Bone marrow (tissue), 2 donors: ENCODE results near the gene VAMP5.
"Not testable (repeated sequence)": the region's sequence is repeated elsewhere in the genome, so short reads cannot be mapped to it uniquely, and the experiment has no call there.

Experiments
- DNase-seq, 2 donors: peaks; one replicate each; lab custom pipeline; 2025; lab: John Stamatoyannopoulos, UW

VAMP5 gene

DNA sequence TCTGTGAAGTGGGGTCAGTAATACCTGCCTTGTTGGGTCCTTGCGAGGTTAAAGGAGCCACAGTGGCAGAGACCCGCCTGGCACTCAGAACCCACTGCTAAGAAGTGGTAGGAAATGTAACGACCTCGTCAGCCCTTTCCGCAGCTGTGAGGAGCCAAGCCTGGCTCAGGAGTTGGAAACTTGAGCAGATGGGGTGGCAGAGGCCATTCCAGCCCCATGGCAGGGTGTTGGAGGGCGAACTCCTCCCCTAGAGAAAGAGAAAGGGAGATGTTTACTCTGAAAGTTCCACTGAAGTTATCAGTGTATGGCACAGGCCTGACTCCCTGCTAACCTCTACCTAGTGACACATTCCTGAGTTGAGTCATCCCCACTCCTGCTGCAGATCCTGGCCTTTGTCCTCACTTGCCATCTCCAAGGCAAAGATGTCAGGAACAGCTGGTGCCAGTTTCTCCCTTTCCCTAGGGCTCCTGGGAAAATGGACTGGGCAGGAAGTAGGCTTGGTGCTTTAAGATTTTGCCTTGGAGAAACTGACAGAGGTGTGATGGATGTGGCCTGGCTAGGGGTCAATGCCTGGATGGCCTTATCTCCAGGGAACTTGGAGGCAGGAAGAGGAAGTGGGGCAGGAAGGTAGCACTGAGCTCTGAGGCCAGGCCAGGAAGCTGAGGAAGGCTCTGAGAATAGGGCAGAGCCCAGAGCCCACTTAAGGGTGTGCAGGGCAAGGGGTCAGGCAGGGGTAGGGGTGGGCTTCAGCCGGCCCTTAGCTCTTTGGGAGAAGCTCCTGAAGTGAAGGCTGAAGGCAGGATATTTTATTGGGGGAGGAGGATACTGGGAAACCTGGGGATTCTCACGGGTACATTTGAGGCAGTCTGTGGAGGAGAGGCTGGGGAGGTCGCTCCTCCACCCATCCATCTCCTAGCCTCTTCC, 888 bp downstream of the VAMP5 start:
- no peak for DNase-seq

GRCh38 chr2:85585781-85586105, 1.5 kb downstream of the VAMP5 start:
- peak in 1 of 2 donors; percentile 32 for DNase-seq

- peak in 1 of 2 donors; percentile 17 for DNase-seq
Measured at GRCh38 chr2:85588236-85588635, 4.0 kb downstream of the VAMP5 start.

DNA sequence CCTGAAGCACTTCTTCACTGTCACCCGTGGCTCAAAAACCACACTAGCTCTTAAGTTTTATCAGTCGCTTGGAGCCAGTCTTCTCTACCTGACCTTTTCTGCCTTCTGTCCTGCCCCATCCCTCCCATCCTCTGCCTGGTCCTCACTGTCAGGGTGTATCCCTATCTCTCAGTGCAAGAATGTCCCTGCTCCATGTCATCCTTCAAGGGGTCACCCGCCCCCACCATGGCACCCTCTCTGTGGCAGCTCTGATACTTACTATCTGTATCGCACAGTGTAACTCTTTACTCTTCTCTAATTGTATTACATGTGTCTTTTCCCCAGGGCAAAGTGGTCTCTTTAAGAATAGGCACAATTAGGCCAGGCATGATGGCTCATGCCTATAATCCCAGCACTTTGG, 4.4 kb downstream of the VAMP5 start:
- no peak for DNase-seq

DNA sequence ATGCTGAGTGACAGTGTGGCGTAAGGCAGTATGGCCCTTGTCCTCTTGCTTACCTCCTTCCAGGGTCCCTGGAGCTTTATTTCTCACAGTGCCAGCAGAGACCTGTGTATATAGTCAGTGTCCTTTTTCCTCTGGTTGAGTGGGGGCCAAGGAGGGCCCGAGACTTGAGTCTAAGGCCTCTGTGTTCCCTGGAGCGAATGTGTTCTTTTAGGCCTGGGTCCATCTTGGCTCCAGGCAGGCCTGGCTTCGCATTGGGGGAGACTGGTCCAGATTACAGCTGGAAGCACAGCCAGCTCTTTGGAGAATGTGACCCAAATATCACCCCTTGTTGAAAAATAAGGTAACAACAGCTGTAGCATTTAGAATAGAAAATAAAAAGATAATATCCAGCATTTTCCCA, 5.0 kb downstream of the VAMP5 start:
- no peak for DNase-seq

GRCh38 chr2:85589982-85590791, 6.0 kb downstream of the VAMP5 start:
- no peak for DNase-seq

DNA sequence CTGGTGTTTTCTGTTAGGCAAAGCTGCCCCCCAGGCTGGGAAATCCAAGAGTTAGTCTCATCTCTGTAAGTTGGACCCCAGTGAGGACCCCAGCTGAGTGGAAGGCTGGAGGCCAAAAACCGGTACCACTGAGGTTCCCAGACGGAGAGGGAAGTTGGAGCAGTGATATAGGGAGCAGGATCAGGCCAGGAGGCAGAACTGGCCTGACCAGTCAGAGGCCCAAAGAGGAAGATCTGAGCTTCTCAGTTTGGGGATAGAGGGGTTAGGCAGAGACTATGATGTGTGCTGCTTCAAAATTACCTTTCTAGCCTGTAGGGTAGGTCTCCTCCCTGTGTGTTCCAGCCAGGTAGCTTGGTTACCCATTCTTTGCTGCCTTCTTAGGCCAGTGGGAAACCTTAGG, 6.7 kb downstream of the VAMP5 start:
- no peak for DNase-seq

DNA sequence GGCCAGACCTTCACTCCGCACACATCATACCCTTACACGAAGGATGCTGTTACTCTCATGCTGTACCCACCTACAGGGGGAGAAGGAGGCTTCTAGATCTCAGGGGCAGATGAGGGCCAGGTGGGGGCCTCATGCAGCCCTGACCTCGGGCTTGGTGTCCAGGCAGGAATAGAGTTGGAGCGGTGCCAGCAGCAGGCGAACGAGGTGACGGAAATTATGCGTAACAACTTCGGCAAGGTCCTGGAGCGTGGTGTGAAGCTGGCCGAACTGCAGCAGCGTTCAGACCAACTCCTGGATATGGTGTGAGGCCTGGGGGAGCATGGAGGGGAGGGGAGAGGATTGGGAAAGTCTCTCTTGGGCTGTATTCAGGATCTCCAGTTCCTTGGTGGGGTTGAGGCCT, 7.3 kb downstream of the VAMP5 start:
- no peak for DNase-seq

DNA sequence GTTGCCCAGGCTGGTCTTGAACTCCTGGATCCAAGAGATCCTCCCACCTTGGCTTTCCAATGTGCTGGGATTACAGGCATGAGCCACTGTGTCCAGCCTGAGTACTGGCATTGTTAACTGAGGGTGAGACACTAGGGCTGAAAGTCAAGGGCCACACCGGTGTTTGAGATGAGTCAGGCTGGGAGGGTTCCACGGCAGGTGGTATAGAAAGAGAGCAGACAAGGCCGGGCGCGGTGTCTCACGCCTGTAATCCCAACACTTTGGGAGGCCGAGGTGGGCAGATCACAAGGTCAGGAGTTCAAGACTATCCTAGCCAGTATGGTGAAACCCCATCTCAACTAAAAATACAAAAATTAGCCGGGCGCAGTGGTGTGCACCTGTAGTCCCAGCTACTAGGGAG, 8.1 kb downstream of the VAMP5 start:
- not testable (repeated sequence) for DNase-seq

DNA sequence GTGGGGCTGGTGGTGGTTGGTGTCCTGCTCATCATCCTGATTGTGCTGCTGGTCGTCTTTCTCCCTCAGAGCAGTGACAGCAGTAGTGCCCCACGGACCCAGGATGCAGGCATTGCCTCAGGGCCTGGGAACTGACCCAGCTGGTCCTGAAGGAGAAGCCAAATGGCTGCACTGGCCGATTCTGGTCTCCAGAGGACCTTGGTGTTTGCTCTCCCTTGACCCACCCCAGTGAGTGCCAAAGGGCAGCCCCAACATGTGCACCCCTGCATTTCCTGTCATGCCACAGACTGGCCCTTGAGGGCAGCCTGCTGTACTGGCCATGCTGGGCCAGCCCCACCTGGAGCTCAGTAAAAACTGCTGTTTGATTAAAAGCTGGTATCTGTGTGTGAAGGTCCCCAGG, 8.8 kb downstream of the VAMP5 start:
- no peak for DNase-seq

DNA sequence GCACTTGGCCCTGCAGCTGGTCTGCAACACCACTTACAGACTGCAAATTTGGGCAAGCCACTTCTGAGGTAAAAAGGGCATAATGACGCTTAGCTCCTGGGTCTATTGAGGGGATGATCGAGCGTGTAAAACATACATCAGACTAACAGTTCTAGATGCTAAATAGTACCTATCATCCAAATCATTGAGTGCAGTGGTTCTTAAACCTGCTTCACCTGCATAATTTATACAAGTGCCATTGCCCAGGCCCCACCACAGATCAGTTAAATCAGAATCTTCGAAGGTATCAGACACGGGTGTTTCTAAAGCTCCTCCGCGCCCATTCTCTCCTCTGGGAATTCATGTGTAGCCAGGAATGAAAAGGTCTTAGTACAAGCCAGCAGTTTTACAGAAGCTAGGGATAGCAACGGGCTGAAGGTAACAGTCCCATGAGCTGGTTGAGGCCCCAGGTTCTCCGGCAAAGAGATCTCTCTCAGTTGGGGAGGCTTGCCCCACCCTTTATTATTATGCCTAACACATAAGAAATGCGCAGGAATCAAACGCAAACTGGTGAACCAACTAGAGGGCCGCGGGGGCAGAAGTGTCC, 10.6 kb downstream of the VAMP5 start:
- no peak for DNase-seq

DNA sequence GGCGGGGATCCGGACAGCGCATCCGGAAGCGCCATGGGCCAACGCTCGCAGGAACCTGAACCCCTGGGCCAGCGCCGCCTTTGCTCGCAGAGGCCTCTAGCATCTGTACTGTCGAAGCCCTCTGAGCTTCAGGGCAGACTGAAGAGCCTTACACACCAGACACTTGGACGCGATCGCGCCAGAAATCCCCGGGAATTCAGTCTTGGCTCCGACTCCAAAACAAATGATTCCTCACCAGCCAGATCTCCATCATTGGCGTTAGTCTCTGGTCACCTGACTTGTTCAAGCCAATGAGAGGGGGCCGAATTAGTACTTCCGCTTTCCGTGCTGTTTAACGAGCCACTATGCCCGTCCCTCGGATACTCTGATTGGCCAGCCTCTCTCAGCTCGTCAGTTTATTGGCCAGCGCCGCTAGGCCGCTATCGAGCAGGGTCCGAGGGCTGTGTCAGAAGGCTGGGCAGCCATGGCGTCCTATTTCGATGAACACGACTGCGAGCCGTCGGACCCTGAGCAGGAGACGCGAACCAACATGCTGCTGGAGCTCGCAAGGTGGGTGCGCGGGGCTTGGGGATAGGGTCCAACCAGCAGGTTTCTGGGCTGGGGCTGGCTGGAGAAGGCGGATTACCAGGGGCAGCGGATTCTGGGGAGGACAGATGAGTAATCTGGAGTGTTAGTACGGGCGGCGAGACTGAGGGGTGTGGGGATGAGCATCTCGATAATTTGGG, 11.2 kb downstream of the VAMP5 start, which contains the start of gene RNF181:
Gene RNF181, plus strand, starts transcription at position 445 of the 725 bp plus-strand sequence. Its CDS starts 19 bp downstream, at position 464.
- DNase-seq, result peak; percentile 74 to 98

DNA sequence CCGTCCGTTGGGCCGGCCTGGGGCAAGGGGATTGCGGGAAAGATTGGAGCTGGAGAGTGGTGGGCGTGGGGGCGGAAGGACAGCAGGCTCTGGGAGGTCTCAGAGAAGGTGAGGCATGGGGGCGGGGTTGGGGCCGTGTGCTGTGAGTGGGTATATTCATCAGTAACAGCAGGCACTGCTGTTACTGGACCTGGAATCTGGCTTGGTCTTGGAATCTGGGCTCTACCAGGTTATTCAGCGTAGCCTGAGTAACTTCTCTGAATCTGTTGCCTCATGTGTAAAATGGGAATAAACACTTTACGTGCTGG, 11.7 kb downstream of the VAMP5 start:
- no peak for DNase-seq

GRCh38 chr2:85596486-85597143, 12.4 kb downstream of the VAMP5 start:
- DNase-seq, result no peak

DNA sequence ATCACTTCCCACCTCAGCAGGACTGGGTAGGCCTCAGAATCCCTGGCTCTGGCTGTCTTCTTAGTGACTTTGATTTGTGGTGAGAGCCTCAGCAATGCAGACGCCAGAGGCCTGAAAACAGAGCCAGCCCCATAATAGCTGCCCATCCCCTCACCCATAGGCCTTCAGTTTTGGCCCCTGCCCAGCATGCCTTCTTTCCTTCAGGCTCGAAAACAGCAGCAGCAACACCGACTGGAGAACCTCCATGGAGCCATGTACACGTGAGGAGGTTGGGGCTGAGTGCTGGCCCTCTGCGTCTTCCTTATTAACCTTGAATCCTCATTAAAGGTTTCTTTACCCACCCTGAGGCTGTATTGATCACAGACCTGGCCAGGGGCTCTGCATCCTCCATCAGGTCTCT, 13.0 kb downstream of the VAMP5 start:
- no peak for DNase-seq

- no peak for DNase-seq
Measured at GRCh38 chr2:85598594-85599340, 14.5 kb downstream of the VAMP5 start.

- no peak for DNase-seq
Measured at GRCh38 chr2:85599468-85600234, 15.4 kb downstream of the VAMP5 start.

- DNase-seq, result no peak
Measured at GRCh38 chr2:85600235-85600575, 16.0 kb downstream of the VAMP5 start.

DNA sequence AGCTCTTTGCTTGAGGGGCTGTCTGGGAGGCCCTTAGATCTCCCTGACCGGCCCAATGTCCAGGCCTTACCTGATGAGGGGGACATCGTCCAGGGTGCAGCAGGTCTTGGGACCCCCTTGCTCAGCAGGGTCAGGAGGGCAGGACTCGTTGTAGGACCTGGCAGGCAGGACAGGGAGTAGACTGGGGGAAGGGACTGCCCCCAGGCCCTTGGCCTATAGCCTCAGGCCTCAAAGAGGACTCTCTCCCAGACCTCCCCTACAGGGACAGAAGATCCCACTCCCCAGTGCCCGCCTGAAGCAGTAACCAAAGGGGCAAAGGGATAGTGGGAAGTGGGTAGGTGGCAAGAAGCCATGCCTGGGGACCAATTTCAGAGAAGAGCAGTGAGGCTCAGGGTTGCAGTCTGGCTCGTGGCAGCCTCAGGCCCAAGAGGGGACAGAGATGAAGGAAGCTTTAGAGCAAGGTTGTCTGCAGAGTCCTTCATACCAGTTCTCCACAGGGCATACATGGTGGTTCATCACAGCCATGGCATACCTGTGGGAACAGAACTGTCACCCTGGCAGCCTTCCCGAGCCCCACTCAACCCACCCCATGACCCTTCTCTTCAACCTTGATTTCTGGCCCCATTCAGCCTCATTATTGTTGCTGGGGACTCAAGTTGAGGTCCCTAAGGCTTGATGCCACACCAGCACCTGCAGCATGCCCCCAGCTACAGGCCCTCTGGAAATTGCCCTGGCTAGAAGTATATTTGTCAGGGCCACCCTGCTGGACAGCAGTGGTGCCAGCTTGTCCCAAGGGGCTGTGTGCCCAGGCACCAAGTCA, 16.9 kb downstream of the VAMP5 start:
- DNase-seq, result no peak
